ENCODE data around the gene VN1R5.

DNA sequence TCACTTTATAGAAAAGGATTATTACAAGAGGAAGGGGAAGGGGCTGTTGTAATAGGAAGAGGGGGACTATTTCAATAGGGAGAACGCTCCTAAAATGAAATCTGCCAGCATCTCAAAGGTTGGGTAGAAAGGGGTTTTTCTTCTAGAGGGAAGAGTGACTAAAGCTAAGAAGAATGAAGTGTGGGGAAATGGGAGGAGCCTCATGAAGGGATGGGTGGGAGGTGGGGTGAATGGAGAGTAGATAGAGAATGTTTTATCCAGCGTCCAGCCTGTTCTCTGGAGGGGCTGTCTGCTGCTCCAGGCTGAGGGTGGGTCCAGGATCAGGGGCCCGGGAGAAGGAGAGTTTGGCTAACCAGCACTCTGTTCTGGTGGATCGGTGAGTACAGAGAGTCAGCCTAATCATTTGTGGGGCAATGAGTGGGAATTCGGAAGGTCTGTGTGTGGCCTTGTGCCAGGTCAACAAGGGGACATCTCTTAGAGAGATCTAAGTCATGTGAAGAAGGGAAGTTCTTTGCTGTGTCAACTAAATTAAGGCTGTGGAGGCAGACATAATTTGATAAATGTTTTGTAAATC lies 25.2 kb downstream of the VN1R5 start:
- TF ChIP-seq, protein P1, sequence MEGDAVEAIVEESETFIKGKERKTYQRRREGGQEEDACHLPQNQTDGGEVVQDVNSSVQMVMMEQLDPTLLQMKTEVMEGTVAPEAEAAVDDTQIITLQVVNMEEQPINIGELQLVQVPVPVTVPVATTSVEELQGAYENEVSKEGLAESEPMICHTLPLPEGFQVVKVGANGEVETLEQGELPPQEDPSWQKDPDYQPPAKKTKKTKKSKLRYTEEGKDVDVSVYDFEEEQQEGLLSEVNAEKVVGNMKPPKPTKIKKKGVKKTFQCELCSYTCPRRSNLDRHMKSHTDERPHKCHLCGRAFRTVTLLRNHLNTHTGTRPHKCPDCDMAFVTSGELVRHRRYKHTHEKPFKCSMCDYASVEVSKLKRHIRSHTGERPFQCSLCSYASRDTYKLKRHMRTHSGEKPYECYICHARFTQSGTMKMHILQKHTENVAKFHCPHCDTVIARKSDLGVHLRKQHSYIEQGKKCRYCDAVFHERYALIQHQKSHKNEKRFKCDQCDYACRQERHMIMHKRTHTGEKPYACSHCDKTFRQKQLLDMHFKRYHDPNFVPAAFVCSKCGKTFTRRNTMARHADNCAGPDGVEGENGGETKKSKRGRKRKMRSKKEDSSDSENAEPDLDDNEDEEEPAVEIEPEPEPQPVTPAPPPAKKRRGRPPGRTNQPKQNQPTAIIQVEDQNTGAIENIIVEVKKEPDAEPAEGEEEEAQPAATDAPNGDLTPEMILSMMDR (IDR thresholded peaks at IDR 0.05; ENCODE audit: low read depth, low read length): no peak
- TF ChIP-seq, protein P2, sequence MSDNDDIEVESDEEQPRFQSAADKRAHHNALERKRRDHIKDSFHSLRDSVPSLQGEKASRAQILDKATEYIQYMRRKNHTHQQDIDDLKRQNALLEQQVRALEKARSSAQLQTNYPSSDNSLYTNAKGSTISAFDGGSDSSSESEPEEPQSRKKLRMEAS (IDR thresholded peaks at IDR 0.05; ENCODE audit: low read depth, low read length): no peak
- TF ChIP-seq POLR2A (IDR thresholded peaks at IDR 0.05; ENCODE audit: extremely low read depth, insufficient read length): no peak
